Fibroblast of upper back skin (primary cell): ENCODE measurements around the gene PLA2G6.

ENCODE experiments used
- DNase-seq: peaks from one replicate; pipeline ENCODE4 v3.0.0-alpha.2; 2013

PLA2G6 gene

DNA sequence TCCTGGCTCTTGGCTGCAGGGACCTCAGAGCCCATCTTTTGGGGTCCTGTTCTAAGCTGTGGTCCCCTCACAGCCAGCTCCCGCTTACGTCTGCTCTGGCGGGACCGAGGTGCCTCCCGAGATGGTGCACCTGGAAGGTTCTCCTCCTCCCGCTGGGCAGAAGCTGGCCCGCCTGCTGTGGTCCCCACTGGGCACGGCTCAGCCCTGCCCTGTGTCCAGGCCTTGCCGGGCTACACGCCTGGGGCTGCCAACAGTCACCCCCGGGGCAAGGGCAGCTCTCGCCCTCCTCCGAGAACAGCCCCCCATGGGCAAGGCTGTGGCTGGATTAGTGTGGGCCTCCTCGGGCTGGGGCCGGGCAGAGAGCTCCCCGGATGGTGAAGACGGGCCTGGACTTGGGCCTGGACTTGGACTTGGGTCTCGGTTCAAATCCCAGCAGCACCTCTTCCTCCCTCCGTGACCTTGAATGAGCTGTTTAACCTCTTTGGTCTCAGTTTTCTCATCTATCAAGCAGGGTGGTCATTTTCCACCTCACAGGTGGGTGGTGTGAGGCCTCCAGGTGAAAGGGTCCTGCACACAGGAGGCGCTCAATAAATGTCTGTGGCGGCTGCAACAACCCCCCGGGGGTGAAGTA is 72.1 kb downstream of the PLA2G6 start:
- no peak for DNase-seq

DNA sequence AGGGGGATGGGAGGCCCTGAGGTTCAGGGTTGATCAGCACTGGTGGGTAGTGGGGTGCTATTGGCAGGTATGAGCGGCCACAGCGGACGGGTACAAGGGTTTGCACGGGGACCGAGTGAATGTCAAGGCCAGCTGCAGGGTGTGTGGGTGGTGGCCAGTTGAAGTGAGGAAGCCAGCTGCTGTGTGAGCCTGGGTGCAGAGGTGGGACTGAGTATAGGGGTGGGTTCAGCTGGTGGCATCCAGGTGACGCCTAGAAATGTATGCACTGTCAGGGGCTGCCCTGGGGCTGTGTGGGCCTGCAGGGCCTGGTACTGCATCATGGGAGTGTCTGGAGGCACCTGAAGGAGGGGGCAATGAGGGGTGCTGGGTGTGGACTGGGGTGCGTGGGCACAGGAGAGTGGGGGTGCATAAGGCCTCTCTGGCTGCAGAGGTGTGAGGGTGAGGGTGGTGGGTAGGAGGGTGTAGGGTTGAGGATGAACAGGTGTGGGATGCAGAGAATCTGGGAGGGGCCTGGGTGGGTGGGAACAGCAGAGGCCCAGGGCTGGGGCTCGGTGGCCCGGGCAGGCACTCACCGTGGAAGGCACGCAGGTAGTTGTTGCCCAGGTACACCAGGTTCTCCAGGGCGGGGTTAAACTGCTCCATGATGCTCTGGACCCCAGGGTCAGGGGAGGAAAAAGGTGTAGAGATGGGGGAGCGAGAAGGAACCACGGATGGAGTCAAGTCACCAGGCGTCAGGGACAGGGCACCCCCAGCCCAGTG is 72.9 kb downstream of the PLA2G6 start:
- no peak for DNase-seq

DNA sequence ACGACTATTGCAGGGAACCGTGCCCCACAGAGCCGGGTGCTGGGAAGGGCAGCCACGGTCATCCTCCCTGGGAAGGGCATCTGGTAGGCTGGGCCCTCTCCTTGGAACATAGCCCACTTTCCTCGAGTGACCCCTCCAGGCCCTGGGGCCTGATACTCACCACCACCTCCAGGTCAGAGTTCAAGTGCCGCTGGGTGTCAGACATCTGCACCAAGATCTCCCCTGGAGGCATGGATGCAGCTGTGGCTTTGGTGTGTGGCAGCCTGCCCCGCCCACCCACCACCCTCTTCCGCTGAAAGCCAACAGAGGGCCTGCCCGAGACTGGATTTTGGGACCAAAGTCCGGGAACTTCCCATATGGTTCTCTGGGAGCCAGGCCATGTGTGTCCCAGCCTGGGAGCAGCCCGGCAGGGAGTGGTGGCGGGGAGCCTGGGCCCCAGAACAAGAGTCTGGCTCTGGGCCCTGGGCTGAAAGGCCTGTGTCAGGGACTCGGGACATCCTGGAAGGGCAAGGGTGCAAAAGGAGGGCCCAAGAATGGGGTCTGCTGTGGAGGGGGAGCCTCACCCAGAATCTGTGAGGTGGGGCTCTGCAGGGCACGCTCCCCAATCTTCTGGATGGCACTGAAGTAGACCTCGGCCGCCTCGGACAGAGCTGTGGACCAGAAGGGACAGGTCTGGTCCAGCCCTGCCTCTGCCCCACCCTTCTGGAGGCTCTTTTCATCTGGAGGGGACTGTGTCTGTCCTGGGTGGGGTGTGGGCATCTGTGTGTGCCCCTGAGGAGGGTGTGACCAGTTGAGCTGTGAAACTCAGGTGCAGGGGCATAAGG is 73.7 kb downstream of the PLA2G6 start:
- DNase-seq: no peak

DNA sequence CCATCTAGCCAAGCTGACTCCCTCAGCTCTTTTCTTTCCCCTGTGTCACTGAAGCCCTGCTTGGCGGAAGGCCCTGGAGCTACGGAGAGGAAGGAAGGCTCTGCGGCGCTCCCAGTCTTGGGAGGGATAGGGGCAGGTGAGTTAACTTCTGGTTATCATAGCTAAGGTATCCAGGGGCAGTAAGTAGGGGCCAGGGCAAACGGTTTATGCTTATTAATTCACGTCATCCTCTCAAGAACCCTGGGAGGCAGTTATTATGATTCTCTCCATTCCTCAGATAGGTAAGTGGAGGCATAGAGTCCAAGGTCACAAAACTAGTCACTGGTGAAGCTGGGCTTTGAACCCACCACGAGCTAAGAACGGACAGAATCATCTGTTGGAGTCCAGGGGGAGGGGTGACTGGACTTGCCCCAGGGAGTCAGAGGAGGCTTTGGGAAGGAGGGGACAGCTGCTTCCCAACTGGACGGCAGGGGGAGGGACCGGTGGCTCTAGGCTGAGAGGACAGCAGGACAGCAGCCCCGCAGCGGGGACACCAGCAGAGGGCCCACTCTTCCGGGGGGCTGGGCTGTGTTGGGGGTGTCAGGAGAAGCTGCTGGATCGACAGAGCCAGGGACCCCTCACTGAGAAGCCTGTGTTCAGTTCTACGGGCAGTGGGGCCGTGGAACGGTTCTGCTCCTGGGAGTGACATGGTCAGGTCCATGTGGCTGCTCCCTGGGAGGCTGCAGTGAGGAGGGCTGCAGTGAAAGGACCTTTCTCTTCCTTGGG is 74.6 kb downstream of the PLA2G6 start:
- DNase-seq: no peak

DNA sequence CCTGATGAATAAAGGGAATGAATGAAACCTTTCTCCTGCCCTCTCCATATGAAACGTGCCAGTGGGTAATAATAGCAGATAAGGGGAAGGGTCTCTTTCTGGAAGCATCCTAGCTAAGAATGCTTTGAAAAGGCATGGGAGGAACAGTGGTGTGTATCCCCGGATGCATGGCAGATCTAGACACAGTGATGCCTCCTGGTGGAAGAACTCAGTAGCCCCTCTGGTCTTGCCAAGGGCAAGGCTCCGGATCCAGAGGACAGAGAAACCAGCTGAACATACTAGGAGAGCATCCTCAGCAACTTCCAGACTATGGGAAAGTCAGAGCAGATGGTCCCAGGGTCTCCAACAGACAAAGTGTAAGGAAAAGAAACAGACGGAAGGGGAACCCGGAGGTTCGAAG is 77.5 kb downstream of the PLA2G6 start:
- DNase-seq: no peak

DNA sequence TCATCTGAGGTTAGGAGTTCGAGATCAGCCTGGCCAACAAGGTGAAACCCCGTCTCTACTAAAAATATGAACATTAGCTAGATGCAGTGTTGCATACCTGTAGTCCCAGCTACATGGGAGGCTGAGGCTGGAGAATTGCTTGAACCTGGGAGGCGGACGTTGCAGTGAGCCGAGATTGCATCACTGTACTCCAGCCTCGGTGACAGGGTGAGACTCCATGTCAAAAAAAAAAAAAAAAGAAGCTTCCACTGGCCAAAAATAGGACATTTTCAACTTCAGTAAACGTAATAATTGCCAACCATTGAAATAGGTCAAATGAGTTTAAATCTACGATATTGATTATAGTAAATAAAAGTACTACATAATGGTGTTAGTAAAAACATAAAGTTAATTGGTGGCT is 78.0 kb downstream of the PLA2G6 start:
- DNase-seq: no peak

DNA sequence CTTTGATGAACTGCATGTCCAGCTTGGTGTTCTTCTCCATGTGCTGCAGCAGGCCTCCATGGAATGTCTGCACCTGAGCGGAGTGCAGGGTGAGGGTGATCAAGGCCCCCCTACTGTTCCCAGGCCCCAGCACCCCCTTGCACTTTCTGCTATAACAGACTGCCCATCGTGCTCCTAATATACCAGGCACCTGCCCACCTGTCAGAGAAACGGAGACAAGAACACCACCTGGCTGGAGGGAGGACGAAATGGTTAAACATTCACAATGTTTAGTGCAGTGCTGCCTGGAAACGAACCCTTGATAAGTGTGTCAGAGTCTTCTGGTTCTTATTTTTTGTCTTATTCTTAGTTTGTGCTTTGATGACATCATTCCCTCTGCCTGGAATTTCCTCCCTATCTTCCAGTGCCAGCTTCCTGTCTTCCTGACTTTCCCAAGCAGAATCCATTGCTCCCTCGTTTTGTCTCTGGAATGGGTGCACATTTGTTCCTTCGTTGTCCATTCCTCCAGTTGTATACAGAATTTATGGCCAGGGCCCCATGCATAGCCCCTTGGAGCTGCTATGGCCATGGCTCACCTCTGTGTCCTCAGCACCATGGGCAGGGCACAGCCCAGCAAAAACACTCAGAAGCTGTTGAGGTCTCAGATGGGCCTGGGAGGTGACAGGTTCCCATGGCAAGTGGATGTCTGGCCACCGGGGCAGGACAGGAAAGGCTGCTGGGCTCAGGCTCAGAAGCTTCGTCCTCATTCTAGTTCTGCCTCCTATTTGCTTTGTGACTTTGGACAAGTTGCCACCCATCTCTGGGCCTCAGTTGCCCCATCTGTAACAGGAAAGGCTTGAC is 83.0 kb downstream of the PLA2G6 start:
- DNase-seq: peak; percentile 44

DNA sequence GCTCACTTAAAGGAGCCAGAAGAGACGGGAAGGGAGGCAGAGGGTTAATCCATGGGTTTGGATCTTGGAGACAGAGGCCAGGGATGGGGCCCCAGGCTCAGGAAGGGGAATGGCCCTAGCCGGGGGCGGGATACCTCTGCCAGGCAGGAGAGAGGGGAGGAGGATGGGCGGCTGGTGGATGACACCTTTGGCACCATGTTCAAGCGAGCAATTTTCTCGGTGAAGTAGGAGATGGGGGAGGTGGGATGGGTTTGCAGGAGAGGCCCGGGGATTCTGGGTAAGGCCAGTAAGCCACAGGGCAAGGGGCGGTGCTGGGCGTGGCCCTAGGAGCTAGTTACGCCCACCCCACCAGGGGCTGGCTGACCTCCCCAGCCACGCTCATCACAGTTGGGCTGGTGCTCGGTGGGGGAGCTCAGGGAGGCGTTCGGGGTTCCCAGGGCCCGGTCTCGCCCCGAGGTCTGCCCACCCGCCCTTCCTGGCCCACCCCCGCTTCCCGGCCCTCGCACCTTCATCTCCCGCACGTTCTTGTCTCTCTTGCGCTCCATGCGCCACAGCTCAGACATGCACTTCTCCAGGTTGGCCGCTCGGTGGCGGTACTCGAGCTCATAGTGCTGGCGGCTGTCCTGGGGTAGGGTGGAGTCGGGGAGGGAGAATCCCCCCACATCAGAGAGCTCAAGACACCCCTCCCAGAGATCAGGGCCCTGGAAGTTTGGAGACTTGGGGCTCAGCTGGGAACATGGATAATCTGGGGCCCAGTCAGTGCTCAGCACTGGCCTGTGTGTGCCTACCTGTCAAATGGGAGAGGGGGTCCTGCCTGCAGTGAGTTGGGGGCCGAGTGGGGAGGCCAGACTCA is 83.8 kb downstream of the PLA2G6 start:
- DNase-seq: peak; percentile 9

DNA sequence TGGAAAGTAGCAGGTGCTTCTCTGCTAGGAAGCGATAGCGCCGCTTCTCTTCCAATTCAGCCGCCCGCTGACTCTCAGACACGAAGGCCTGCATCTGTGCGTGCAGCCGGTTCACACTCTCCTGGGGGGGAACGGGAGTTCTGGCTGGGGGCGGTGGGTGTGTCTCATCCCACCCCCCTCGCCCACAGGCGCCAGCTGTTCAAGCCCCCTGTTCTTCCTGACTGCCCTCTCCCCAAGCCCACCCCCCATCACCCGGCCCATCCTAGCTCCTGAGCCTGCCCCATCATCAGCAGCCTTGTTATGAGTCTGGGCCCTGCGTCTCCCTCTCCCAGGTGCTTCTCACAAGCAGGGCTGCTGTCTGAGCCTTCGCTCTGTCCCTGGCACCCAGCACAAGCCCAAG is 84.6 kb downstream of the PLA2G6 start:
- no peak for DNase-seq

DNA sequence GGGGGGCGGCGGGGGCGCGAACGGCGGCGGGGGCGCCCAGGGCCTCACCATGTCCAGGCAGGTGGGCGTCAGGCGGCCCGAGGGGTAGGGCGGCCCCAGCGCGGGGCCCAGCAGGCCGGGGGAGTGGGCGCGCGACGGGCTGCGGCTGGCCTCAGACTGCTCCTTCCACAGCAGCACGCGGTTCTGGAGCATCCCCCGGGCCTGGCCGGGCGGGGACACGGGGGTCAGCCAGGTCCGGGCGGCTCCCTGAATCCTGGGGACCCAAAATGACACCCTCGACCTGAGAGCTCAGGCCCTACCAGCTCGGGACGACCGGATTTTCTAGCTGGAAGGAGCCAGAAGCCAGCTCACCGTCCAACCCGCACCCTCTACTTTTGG is 92.2 kb downstream of the PLA2G6 start:
- no peak for DNase-seq

DNA sequence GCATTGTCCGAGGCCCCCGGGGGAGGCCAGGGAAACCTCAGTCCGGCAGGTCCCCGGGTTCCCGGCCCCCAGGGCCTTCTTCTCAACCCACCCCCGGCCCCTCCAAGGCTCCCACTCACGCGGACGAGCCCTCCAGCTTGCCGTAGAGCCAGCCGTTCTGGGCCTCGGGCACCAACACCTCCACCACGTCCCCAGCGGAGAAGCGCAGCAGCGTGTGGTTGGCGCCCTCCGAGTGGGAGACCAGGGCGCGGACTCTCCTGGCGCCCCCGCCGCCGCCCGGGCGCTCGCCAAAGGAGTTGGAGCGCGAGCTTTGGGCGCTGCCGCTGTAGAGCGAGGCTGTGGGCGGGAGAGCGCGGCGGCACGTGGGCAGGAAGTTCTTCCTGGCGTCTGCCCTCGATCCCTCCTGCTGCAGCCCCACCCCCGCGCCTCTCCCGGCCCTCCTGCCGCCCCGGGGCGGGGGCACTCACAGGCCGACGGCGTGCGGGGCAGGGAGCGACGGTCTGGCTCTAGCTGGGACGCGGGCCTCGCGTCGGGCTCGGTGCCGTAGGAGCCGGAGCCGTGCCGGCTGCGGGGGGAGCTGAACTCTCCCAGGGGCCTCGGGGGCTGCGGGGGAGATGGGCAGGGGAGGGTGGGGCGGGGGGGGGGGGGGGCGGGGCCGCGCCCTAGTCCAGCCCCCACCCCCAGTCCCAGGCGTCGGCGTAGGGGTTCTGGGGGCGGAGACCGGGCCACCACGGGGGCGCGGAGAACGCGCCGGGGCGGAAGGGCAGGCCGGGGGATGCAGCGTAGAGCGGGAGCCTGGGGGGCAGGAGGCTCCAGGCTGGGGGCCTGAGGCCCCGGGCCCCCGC is 92.8 kb downstream of the PLA2G6 start:
- DNase-seq: no peak

DNA sequence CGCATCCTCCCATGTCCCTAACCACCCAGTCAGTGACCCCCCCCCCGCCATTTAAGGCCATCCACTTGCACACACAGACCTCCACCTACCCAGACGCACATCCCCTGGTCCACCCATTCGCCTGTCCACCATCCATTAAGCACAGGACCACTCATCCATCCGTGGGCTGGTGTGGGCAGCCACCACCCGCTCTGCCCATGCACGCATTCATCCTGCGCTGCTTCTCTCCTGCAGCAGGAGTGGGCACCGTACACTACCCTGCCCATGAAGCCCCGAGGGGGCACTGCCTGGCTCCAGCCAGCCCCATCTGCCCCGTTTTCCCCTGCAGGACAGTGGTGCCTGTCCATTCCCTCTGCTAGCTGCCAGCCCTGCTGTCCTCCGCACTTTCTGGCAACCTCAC is 93.8 kb downstream of the PLA2G6 start:
- no peak for DNase-seq

DNA sequence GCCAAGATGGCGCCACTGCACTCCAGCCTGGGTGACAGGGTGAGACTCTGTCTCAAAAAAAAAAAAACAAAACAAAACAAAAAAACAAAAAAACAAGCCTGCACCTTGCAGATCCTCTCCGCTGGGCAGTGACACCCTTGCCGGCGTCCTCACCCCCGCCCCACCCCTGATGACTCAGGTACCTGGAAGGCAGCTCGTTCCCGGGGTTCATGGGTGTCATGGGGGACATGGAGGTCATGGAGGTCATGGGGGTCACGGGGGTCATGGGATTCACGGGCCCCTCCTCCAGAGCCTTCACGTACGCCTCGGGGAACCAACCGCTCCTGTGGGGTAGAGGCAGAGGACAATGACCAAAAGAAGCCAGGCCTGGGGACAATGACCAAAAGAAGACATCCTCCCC is 94.7 kb downstream of the PLA2G6 start:
- no peak for DNase-seq

DNA sequence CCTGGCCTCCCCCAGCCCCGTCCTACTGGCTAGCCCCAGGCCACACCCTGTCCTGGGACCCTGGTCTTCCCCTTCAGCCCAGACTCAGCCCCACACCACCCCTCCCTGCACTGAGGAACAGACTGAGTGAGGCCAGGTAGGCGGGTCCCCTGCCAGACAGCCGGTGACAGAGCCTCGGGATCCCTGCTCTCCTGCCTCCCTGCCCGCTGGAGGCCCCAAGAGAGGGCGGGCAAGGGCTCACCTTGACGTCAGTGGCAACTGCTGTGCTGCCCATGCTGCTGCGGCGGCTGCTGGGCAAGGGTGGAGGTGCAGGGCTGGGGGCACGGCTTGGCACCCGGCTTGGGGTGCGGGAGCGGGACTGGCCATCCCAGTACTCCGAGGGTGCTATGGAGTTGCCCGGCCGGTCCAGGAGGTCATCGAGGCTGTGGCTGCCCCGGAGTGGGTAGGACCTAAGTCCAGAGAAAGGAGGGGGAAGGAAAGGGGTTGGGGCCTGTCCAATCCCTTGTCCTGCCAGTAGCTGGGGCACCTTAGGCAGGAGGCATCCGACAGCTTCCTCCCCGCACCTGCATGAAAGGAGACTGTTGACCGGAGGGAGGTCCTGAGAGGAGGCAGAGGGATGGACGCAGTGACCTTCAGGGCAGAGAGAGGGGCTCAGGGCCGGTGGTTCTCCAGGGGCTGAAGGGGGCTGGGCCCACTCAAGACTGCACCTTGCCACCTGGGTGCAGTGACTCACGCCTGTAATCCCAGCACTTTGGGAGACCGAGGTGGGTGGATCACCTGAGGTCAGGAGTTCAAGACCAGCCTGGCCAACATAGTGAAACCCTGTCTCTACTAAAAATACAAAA is 95.4 kb downstream of the PLA2G6 start:
- no peak for DNase-seq

DNA sequence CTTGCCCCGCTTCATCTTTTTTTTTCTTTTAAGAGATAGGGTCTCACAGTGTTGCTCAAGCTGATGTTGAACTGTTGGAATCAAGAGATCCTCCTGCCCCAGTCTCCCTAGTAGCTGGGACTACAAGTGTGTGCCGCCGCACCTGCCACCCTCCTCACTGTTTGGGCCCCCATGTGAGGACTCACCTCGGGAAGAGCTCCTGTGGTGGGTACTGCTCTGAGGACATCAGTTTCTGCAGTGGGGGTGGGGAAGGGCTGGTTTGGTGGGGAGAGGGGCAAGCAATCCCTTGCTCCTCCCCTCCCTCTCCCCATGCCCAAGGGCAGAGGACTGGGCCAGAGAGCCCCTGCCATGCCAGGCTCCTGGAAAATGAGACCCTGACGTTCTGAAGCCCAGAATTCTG is 96.1 kb downstream of the PLA2G6 start:
- no peak for DNase-seq

DNA sequence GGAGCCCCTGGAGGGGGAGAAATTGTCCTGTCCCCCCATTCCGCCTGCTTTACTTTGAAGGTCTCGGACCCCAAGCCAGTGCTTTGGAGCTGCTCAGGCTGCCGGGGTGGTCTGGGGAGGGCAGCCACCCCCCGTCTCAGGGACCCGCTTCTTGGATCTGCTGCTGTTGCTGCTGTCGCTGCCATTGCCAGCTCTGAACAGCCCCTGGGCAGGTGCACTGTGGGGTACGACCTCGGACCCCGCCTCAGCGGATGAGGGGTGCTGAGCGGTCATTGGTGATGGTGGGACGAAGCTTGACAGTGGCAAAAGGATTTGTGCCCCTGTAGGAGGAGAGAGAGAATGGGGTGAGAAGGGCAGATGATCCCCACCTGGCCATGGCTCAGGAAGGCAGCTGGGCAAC is 96.6 kb downstream of the PLA2G6 start:
- no peak for DNase-seq

DNA sequence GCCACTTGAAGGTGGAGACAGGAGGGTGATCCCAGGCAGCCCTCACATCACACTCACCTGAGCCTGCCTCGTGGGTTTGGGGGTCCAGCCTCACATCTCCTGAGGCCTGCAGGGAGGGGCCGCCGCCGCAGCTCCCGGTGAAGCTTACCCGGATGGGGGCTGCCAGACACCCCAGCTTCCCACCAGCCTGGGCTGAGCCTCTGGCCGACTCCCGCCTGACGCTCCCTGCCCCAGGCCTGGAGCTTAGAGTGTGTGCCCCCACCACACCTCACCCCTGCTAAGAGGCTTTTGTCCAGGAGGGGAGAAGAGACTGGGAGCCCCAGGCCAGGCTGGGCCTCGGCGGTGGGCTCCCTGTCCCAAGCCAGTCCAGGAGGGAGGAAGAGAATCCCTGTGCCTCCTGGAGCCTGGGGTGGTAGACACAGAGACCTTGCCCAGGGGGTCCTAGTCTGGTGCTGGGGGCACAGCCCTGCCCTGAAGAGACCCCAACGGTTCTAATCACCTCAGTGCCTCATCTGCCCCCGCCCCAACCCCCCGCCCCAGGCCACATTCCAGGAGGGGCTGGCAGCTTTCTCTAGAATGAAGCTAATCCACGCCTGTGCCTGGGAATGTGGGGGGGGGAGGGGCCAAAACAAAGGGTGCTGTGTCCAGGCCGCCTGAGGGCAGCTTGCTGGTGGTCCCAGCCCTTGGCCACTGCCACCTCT is 97.5 kb downstream of the PLA2G6 start, which contains the start of gene SLC16A8:
Gene SLC16A8, minus strand, starts transcription at position 254 of the 701 bp plus-strand sequence. CDS start 1,311 bp downstream, outside the sequence.
- no peak for DNase-seq

DNA sequence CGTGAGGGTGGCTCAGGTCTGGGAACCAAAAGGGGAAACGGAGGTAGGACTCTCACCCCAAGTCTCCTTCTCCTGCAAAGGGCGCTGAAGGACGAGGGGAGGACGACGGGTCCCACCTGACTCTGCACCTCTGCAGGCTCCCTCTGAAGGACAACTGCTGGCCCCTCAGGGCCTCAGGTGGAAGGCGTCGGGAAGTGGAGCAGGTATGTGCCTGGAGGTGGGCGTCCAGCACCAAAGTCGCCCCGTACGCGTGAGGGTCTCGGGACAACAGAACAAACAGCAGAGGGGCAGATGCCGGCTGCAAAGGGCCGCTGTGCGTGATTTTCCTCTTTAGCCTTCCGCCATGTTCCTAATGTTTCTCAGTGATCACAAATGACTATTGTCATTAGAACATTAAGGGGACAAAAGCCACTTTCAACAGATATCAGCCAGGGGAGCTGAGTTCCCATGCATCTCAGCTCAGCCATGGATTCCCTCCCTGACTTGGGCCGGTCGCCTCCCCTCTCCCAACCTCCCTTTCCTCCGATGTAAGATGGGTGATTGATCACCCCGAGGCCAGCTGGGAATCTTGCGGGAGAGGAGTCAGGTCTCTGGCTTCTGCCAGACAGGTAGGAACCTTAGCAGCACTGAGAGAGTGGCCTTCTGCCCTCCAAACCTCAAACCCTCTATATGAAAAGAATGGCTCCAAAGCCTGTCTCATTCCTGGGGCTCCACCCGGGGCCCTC is 98.5 kb downstream of the PLA2G6 start:
- no peak for DNase-seq
